Activated CD8-positive, alpha-beta memory T cell treated with anti-CD3 and anti-CD28 coated beads for 48 hours (primary cell): ENCODE measurements around the gene ZNF865.

Experiments used
- DNase-seq, 3 experiments: peaks; one replicate each; pipeline ENCODE4 v3.0.0-alpha.2; 2020; ENCODE audit warnings: low read depth in 2 of 3, low spot score in 2 of 3

ZNF865 gene

DNA sequence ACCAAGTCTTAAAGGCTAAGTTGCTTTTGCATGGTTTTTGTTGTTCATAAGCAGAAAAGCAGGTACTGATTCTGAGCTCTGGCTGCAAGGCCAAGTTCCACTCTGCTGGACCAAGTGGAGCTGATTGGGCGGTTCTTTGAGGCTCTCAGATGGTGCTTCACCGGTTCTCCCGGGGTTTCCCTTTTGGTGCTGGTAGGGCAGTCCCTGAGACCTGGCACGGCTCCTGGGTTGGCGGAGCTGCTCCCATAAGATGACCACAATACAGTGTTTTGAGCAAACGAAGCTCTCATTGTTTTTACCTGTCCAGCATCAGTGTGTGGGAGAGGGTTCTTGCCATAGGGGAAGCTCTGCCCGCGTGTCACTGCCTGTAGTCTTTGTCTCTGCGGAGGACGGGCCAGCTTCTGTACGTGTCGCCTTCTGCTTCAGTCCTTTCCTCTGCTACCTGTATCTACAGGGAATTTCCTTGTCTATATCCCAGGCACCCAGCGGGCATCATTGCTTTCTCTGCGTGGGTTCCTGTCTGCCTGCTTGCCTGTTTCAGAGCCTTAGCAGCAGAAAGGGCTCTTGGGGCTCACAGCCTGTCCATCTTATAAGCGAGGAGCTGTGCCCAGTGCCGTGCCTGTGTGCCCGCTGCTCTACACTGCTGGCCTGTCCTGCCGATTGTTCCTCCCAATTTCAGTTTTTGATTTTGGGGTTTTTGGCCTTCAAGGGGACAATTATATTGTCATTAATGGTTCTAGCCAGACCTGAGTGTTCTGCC lies 51.7 kb downstream of the ZNF865 start:
- DNase-seq, result no peak

DNA sequence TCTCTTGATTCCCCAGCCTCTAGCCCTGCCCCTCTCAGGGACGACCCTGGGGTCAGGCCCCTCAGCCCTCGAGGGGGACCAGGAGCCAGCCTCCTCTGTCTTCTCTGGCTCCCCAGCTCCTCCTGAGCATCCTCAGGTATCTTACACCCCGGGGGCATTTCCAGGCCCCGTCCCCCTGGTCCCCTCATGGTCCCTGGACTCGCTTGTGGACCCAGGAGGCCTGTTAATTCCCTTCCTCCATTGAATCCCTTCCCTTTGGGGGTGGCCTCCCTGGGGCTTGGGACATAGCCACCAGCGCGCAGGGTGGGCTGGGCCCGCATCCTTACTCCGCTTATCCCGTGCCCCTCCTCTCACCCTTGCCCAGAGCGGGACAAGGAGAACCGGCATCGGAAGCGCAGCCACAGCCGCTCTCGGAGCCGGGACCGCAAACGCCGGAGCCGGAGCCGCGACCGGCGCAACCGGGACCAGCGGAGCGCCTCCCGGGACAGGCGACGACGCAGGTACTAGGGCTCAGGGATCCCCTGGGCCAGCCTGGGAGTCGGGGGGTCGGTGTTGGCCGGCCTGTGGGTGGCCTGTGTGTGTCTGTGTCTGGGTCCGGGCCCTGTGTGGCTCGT lies 53.5 kb downstream of the ZNF865 start:
- no peak for DNase-seq

DNA sequence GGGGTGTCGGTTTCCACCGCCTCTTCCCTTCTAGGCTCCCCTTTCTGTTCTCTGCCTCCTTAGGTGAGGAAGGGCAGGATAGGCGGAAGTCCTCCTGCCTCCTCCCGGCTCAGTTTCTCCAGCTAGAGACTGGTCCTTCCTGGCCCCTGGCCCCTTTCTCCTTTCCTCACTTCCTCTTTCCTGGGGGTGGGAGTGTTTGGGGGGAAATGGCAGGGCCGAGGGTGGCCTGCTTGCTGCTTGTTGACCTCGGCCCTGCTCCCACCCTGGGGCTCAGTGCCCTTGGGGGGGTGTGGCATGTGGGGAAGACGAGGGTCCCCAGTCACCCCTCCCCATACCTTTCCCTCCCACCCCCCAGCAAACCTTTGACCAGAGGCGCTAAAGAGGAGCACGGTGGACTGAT lies 54.4 kb downstream of the ZNF865 start:
- DNase-seq, result no peak

DNA sequence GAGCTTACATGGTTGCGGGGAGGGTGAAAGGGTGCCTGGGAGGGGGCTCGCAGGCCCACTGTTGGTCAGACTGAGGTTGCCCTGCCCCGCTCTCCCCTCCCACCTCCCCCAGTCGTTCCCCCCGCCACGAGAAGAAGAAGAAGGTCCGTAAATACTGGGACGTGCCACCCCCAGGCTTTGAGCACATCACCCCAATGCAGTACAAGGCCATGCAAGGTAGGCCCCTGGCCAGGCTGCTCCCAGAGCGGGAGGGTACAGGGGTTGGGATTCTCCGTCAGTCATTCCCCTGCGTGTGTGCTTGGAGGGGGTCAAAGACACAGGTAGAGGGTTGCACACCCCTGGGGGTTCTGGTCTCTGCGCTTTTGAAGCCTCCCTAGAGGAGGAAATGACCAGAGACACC lies 55.0 kb downstream of the ZNF865 start:
- no peak for DNase-seq

DNA sequence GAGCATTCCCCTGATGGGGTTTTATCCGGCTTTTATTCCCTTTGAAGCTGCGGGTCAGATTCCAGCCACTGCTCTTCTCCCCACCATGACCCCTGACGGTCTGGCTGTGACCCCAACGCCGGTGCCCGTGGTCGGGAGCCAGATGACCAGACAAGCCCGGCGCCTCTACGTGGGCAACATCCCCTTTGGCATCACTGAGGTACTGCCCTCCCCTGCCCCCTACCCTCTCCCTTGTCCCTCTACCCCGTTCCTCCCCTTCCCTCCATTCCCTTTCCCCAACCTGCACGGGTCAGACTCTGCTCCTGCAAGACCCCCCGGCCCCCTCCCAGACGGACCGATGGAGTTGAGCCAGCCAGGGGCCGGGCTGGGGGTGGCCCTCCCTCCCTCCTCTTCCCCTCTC lies 55.5 kb downstream of the ZNF865 start:
- DNase-seq, result no peak

DNA sequence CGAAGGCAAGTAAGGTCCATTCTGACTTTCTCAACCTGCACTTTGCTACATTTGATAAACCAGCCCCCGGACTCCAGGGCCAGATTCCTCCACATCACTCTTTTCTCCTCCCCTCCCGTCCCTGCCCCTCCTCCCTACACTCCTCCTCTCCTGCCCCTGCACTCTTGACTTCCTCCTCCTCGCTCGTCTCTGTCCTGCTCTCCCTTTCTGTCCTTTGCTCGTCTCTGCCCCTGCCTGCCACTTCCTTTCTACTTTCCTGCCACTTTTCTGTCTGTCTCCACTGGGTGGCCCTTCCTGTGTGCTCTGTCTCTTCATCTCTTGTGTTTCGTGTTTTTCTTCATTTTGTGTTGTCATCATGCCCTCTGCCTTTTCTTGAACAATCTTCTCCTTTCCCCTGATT lies 56.4 kb downstream of the ZNF865 start:
- no peak for DNase-seq

DNA sequence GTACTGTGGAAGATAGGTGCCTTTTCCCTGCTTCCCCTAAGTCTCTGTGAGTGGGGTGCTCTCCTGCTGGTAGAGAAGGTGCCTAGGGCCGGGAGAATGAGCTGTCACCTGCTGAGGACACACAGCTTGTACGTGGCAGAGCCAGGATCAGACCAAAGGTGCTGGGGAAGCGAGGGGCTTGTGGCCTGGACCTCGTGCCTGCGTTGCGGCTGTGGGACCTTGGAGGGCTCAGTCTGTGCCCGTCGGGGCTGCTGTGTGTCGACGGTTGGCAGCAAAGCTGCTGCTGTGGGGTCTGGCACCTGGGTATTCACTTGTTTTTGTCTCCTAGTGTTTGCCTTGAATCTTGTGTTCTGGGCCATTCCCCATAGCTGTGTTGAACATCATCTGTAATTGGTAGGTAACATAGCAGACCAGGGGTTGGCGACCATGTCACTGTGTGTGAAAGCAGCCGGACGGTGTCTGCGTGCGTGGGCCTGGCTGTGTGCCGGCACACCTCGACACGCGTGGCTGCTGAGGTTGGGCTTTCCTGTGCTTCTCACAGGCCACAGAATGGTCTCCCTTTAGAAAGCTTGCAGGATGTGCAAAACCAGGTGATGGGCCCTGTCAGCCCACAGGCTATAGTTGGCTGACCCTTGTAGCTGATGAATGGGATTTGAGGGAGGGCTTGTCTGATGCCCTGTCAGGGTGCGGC lies 58.5 kb downstream of the ZNF865 start:
- DNase-seq, result no peak

DNA sequence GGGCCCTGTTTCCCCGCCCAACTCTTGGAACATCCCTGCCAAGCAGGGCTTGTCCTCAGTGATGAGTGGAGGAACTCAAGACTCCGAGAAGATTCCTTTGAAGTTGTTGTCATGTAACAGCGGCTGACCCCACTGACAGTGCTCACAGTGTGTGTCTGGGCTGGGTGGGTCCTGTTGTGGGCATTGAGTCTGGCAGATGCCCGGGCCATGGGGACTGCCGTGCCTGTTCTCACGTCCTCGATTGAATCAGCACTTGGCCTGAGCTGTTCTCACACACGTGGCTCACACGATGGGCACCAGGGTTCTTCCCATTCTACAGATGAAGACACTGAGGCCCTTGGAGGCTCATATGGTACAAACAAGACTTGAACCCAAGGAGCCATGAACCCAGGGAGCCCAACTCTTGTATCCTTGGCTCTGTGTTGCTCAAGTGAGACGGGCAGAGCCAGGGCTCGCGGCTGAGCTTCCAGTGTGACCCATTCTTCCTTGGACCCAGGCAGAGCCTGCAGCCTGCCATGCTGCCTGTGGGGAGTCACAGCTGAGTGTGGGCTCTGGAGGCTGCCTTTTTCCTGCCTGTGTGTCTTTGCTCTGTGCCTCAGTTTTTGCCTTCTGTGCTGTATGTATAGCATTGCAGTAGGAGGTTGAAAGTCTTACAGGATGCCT lies 61.0 kb downstream of the ZNF865 start:
- no peak for DNase-seq
